ENCODE data around the gene HBEGF.

DNA sequence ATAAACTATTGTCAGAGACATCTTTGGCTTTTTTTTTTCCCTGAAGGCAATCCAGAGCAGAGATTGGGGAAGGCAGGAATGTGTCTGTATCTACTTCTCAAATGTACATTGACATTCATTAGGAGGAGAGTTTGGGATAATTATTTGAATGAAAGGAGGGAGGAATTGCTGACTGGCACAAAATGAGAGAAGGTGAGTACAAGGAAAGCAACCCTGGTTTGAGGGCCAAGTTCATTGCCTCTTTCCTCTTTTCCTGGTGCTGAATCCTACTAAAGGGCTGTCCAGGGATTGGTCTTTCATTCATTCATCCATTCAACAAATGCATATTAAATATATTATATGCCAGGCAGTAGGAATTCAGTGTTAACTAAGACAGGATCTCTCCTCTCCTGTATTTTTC, 36.5 kb upstream of the HBEGF start:
- TF ChIP-seq, protein P1, sequence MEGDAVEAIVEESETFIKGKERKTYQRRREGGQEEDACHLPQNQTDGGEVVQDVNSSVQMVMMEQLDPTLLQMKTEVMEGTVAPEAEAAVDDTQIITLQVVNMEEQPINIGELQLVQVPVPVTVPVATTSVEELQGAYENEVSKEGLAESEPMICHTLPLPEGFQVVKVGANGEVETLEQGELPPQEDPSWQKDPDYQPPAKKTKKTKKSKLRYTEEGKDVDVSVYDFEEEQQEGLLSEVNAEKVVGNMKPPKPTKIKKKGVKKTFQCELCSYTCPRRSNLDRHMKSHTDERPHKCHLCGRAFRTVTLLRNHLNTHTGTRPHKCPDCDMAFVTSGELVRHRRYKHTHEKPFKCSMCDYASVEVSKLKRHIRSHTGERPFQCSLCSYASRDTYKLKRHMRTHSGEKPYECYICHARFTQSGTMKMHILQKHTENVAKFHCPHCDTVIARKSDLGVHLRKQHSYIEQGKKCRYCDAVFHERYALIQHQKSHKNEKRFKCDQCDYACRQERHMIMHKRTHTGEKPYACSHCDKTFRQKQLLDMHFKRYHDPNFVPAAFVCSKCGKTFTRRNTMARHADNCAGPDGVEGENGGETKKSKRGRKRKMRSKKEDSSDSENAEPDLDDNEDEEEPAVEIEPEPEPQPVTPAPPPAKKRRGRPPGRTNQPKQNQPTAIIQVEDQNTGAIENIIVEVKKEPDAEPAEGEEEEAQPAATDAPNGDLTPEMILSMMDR (IDR thresholded peaks at IDR 0.05): no peak
- no peak for TF ChIP-seq POLR2A (IDR thresholded peaks at IDR 0.05)

Measured in thyroid gland (tissue), 4 donors.